K562 treated with DMSO at 1 percent for 24 hours (cell line): ENCODE results near the gene VPS35. TPM values are rescaled to one million over a fixed set of nuclear protein-coding genes. Genes with fewer than 3 reads are reported as not detected.

Experiments
- total RNA-seq: library from RNA; unstranded; fragments of 300-600 nt; gene quantifications from 2 replicates; pipeline ENCODE4 v1.2.3, GENCODE V29; 2022; ENCODE audit warnings: low read depth; ENCODE audit not compliant: insufficient read depth

VPS35 gene
- total RNA-seq = 57.8 and 78.9 TPM in 2 replicates

GRCh38 chr16:46688654-46689364 lies at the start of gene VPS35:
Gene VPS35, minus strand, starts transcription at chr16:46689178. Its CDS starts 45 bp downstream, at chr16:46689133.

GRCh38 chr16:46689365-46690280 lies 645 bp upstream of the VPS35 start, which contains the start of gene ORC6:
Gene ORC6, plus strand, starts transcription at chr16:46689659. Its CDS starts 47 bp downstream, at chr16:46689706.

GRCh38 chr16:46621006-46621933 lies 67.7 kb downstream of the VPS35 start, which contains the start of gene SHCBP1:
Gene SHCBP1, minus strand, starts transcription at chr16:46621379. Its CDS starts 20 bp downstream, at chr16:46621359.

Other genes starting within 250 kb of the VPS35 start
- gene SHCBP1, start 67.8 kb downstream of the VPS35 start, total RNA-seq = 15.4 and 16.3 TPM in 2 replicates
- gene ORC6, start 481 bp upstream of the VPS35 start, total RNA-seq = 34.8 and 35.9 TPM in 2 replicates
- gene MYLK3, start 59.2 kb upstream of the VPS35 start, total RNA-seq = 6.6 and 9.1 TPM in 2 replicates
- gene C16orf87, start 142.0 kb upstream of the VPS35 start, total RNA-seq = 5.7 and 9.2 TPM in 2 replicates
- gene GPT2, start 195.2 kb upstream of the VPS35 start, total RNA-seq = 17.9 and 25.6 TPM in 2 replicates